ENCODE data around the gene AP2B1. TPM values are rescaled to one million over a fixed set of nuclear protein-coding genes. Genes with fewer than 3 reads are reported as not detected.

The AP2B1 gene
- total and polyA plus RNA-seq, 9 of the 15 experiments (the other 6 are each of a cell fraction or from before 2014, with no cell fraction given), result 60.1 to 287 (median 105) TPM

DNA sequence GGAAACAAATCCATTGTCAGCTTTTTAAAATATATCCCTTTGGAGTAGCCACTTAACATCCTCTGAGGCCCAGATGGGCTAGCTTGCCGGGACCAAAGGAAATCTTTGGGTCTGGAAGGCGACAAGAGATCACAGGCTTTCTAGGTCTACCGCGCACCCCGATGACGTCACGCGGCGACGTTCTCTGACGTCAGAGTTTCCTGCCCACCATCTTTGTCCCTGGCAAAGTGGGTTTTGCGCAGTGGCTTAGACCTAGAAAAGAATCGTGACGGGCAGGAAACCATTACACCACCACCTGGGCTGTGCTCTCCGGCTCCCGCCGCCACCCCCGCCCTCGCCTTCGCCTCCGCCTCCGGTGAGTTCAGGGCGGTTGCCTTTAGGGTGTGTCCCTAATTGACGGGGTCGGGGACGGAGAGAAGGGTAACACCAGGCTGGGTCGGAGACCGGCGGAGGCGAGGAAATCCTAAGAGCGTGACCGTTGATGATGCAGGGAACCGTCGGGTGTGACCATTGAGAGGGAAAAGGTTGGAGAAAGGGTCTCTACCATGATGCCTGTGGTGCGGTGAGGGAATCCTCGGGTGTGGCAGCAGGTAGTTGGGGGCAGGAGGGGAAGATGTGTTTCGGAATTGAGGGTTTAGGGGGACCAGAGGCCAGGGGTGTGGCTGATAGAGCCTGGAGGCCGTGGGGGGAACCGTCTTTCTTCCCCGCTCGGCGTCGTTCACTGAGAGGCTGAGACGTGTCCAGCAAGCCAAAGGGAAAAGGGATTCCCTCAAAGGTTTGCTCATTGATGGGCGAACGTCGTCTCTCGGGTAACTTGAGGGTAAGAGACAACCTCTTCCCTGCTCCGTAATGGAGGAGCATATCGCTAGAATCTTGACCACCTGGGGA is at the start of gene AP2B1 (continued):
- TF ChIP-seq VEZF1 (CRISPR knock-in tag; IDR thresholded peaks at IDR 0.05) (peak; percentile 76), POLR2B (IDR thresholded peaks at IDR 0.05; ENCODE audit: low read depth, partially characterized antibody) (peak; percentile 91), MBD1 (CRISPR knock-in tag; IDR thresholded peaks at IDR 0.05) (no peak), SRSF3 (IDR thresholded peaks at IDR 0.05; ENCODE audit: insufficient read depth, low read length) (no peak), PRMT5 (CRISPR knock-in tag; IDR thresholded peaks at IDR 0.05) (no peak), ZNF165 (CRISPR knock-in tag; IDR thresholded peaks at IDR 0.05; ENCODE audit: borderline replicate concordance) (no peak), ZNF561 (CRISPR knock-in tag; conservative IDR thresholded peaks at IDR 0.05) (no peak), MTA3 (IDR thresholded peaks at IDR 0.05; ENCODE audit: borderline replicate concordance) (peak; percentile 92), ZFX (CRISPR knock-in tag; IDR thresholded peaks at IDR 0.05) (peak; percentile 70), MYBL2 (IDR thresholded peaks at IDR 0.05; ENCODE audit: low read depth) (0 out of 2 replicates have a peak, but pooled peaks have one; percentile 41), MYBL2 (CRISPR knock-in tag; IDR thresholded peaks at IDR 0.05; ENCODE audit: borderline replicate concordance) (no peak)
- TF ChIP-seq, protein P1, sequence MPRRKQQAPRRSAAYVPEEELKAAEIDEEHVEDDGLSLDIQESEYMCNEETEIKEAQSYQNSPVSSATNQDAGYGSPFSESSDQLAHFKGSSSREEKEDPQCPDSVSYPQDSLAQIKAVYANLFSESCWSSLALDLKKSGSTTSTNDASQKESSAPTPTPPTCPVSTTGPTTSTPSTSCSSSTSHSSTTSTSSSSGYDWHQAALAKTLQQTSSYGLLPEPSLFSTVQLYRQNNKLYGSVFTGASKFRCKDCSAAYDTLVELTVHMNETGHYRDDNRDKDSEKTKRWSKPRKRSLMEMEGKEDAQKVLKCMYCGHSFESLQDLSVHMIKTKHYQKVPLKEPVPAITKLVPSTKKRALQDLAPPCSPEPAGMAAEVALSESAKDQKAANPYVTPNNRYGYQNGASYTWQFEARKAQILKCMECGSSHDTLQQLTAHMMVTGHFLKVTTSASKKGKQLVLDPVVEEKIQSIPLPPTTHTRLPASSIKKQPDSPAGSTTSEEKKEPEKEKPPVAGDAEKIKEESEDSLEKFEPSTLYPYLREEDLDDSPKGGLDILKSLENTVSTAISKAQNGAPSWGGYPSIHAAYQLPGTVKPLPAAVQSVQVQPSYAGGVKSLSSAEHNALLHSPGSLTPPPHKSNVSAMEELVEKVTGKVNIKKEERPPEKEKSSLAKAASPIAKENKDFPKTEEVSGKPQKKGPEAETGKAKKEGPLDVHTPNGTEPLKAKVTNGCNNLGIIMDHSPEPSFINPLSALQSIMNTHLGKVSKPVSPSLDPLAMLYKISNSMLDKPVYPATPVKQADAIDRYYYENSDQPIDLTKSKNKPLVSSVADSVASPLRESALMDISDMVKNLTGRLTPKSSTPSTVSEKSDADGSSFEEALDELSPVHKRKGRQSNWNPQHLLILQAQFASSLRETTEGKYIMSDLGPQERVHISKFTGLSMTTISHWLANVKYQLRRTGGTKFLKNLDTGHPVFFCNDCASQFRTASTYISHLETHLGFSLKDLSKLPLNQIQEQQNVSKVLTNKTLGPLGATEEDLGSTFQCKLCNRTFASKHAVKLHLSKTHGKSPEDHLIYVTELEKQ (CRISPR knock-in tag; IDR thresholded peaks at IDR 0.05), result no peak
- TF ChIP-seq, protein P2, sequence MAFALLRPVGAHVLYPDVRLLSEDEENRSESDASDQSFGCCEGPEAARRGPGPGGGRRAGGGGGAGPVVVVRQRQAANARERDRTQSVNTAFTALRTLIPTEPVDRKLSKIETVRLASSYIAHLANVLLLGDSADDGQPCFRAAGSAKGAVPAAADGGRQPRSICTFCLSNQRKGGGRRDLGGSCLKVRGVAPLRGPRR (CRISPR knock-in tag; IDR thresholded peaks at IDR 0.05), result no peak
- TF ChIP-seq, protein P3, sequence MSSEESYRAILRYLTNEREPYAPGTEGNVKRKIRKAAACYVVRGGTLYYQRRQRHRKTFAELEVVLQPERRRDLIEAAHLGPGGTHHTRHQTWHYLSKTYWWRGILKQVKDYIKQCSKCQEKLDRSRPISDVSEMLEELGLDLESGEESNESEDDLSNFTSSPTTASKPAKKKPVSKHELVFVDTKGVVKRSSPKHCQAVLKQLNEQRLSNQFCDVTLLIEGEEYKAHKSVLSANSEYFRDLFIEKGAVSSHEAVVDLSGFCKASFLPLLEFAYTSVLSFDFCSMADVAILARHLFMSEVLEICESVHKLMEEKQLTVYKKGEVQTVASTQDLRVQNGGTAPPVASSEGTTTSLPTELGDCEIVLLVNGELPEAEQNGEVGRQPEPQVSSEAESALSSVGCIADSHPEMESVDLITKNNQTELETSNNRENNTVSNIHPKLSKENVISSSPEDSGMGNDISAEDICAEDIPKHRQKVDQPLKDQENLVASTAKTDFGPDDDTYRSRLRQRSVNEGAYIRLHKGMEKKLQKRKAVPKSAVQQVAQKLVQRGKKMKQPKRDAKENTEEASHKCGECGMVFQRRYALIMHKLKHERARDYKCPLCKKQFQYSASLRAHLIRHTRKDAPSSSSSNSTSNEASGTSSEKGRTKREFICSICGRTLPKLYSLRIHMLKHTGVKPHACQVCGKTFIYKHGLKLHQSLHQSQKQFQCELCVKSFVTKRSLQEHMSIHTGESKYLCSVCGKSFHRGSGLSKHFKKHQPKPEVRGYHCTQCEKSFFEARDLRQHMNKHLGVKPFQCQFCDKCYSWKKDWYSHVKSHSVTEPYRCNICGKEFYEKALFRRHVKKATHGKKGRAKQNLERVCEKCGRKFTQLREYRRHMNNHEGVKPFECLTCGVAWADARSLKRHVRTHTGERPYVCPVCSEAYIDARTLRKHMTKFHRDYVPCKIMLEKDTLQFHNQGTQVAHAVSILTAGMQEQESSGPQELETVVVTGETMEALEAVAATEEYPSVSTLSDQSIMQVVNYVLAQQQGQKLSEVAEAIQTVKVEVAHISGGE (CRISPR knock-in tag; IDR thresholded peaks at IDR 0.05), result peak in 2 of 3 experiments; percentile 84 to 97; a peak in 4 of 6 replicates

Data from K562 (cell line).